Cardiac fibroblast (primary cell): Measurements from ENCODE around the gene KIF3C.

ENCODE experiments used
- DNase-seq, 2 donors: peaks; one replicate each; pipeline versions ENCODE4 v3.0.0 to v3.0.0-alpha.2; 2010; ENCODE audit warnings: low read depth in 2 of 2
- H3K4me3 ChIP-seq, 2 donors: replicated peaks in 1 of 2; 1 replicate in 1 of 2; 2 replicates in 1 of 2; pipeline ENCODE4 v1.5.1; 2011; ENCODE audit warnings: low read depth in 2 of 2, low read length in 2 of 2, mild to moderate bottlenecking in 2 of 2, moderate library complexity in 1 of 2
- CTCF ChIP-seq: IDR thresholded peaks from one replicate; pipeline ENCODE4 v1.5.1; 2011; ENCODE audit warnings: low read depth, mild to moderate bottlenecking, low read length, inconsistent platforms

The KIF3C gene

DNA sequence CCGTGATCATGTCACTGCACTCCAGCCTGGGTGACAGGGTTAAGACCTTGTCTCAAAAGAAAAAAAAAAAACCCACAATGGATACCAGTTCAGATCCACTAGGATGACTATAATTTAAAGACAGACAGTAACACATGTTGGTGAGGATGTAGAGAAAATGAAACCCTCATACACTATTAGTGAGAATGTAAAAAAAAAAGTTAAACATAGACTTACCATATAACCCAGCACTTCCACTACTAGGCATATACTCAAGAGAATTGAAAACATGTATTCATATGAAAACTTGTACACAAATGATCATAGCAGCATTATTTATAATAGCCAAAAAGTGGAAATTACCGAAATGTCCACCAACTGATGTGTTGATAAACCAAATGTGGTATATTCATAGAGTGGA, 48.7 kb downstream of the KIF3C start:
- no peak overlapping the region for H3K4me3 ChIP-seq
- no peak for TF ChIP-seq CTCF
- DNase-seq, result no peak

- no peak overlapping the region for H3K4me3 ChIP-seq
- no peak for DNase-seq
- TF ChIP-seq CTCF, result no peak
These were observed 52.4 kb downstream of the KIF3C start for GRCh38 chr2:25929789-25930473.

- DNase-seq, result no peak
- H3K4me3 ChIP-seq, result no peak overlapping the region
- no peak for TF ChIP-seq CTCF
These were observed 53.6 kb downstream of the KIF3C start for GRCh38 chr2:25928668-25929067.

DNA sequence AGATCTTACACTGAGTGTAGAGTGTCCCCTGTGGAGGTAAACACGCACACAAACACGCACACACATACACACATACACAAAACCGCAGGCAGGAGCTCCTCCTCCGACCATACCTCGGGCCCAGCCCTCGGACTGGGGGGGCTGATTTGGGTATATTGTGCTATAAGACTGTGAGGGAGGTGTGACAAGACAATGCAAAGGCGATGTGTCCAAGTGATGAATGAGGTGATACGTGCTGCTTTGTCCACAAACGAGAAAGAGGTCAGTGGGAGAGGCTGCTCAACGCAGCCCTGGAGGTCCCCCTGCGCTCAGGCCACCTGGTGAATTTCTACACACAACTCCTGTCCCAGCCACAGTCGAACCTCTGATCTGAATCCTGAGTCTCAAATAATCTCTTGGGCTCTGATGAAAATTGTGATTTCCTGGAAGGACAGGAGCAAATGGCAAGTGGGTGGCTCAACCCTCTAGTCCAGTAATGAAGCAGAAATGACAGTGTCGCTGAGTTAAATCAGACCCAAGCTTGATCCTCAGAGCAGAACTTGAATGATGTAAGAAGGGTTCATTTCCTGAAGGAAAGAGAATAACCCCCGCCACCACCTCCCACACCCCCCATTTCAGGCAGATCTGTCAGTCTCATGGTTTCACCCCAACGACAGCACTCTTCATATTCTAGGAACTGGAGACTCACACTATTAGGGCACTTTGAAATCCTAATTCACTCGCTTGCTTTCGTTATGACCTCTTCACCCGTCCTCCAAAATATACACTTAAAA, 55.1 kb downstream of the KIF3C start:
- DNase-seq, result no peak
- TF ChIP-seq CTCF, result no peak
- H3K4me3 ChIP-seq, result no peak overlapping the region

DNA sequence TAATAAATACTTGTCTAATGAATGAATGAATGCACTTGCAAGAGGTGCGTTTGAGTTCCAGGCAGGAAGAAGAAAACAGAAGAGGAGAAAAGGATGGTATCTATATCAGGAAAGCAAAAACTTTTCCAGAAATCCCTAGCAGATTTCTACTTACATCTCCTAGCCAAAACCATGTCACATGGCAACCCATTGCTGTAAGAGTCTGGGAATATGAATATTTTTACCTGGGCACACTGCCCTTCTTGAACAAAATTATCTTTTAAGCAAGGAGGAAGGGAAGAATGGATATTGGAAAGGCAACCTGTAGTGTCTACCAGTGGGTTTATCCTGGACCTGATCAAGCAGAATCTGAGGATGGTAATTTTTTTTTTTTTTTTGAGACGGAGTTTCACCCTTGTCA, 59.8 kb downstream of the KIF3C start:
- H3K4me3 ChIP-seq, result no peak overlapping the region
- TF ChIP-seq CTCF, result no peak
- DNase-seq, result no peak

- no peak overlapping the region for H3K4me3 ChIP-seq
- no peak for DNase-seq
- TF ChIP-seq CTCF, result no peak
These were observed 61.4 kb downstream of the KIF3C start for GRCh38 chr2:25920786-25921415.
